ENCODE data around the gene CDC42.

CDC42 gene

GRCh38 chr1:22111620-22112019 is 59.1 kb downstream of the CDC42 start:
- DNase-seq: no peak

GRCh38 chr1:22112554-22112953 is 60.0 kb downstream of the CDC42 start:
- DNase-seq: no peak

- DNase-seq: no peak
Measured at GRCh38 chr1:22114083-22115012, 61.8 kb downstream of the CDC42 start.

- DNase-seq: no peak
Measured at GRCh38 chr1:22115286-22115685, 62.8 kb downstream of the CDC42 start.

- DNase-seq: no peak
Measured at GRCh38 chr1:22117238-22117637, 64.7 kb downstream of the CDC42 start.

- no peak for DNase-seq
Measured at GRCh38 chr1:22117851-22118250, 65.3 kb downstream of the CDC42 start.

- DNase-seq: no peak
Measured at GRCh38 chr1:22118291-22118992, 65.9 kb downstream of the CDC42 start.

- no peak for DNase-seq
Measured at GRCh38 chr1:22119626-22120468, 67.3 kb downstream of the CDC42 start.

- no peak for DNase-seq
Measured at GRCh38 chr1:22120469-22120790, 67.9 kb downstream of the CDC42 start.

- DNase-seq: no peak
Measured at GRCh38 chr1:22121421-22121911, 69.0 kb downstream of the CDC42 start.

- no peak for DNase-seq
Measured at GRCh38 chr1:22122273-22123070, 70.0 kb downstream of the CDC42 start.

GRCh38 chr1:22123071-22123390 is 70.5 kb downstream of the CDC42 start:
- no peak for DNase-seq

GRCh38 chr1:22123901-22124404 is 71.4 kb downstream of the CDC42 start:
- DNase-seq: no peak

GRCh38 chr1:22124592-22125229 is 72.2 kb downstream of the CDC42 start:
- DNase-seq: no peak

- DNase-seq: no peak
Measured at GRCh38 chr1:22126531-22126930, 74.0 kb downstream of the CDC42 start.

GRCh38 chr1:22127248-22127647 is 74.7 kb downstream of the CDC42 start:
- DNase-seq: no peak

GRCh38 chr1:22127731-22128130 is 75.2 kb downstream of the CDC42 start:
- no peak for DNase-seq

GRCh38 chr1:22128392-22128791 is 75.9 kb downstream of the CDC42 start:
- no peak for DNase-seq

GRCh38 chr1:22129501-22130117 is 77.1 kb downstream of the CDC42 start:
- DNase-seq: no peak

- no peak for DNase-seq
Measured at GRCh38 chr1:22131062-22131461, 78.6 kb downstream of the CDC42 start.

- no peak for DNase-seq
Measured at GRCh38 chr1:22131875-22132486, 79.5 kb downstream of the CDC42 start.

Data from NCI-H1436 treated with DMSO at 0.1 percent for 48 hours (cell line).